ENCODE measurements around the gene PTDSS2.

PTDSS2 gene

DNA sequence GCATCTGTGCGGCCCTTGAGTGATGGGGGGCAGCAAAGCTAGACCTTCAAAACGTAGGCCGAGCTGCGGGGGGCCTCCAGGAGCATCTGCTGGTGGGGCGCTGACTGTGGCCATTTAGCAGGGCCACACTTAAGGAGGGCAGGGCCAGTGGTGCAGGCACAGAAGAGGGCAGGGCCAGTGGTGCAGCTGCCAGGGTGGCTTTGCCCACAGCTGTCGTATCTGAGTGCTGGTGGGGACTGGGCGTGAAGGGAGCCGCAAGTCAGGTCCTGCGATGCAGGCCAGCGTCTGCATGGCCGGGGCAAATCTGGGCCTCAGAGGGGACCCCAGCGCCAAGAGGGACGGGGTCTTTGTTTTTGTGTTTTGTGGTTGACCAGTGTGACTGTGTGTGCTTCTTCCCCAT is 29.2 kb downstream of the PTDSS2 start:
- in situ Hi-C loops (cut with MboI; ENCODE audit: low pct_unique_long_range_greater_than_20kb, low sequenced_read_pairs) = no loop called here
- DNase-seq = no peak

DNA sequence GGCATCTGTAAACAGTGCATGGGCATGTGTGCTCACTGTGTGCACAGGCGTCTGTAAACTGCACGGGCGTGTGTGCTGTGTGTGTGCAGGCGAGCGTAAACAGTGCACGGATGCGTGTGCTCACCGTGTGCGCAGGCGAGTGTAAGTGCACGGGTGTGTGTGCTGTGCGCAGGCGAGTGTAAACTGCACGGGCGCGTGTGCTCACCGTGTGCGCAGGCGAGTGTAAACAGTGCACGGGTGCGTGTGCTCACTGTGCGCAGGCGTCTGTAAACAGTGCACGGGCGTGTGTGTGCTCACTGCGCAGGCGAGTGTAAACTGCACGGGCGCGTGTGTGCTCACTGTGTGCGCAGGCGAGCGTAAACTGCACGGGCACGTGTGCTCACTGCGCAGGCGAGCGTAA is 34.5 kb downstream of the PTDSS2 start:
- no peak for DNase-seq
- in situ Hi-C loops (cut with MboI; ENCODE audit: low pct_unique_long_range_greater_than_20kb, low sequenced_read_pairs) = no loop called here

DNA sequence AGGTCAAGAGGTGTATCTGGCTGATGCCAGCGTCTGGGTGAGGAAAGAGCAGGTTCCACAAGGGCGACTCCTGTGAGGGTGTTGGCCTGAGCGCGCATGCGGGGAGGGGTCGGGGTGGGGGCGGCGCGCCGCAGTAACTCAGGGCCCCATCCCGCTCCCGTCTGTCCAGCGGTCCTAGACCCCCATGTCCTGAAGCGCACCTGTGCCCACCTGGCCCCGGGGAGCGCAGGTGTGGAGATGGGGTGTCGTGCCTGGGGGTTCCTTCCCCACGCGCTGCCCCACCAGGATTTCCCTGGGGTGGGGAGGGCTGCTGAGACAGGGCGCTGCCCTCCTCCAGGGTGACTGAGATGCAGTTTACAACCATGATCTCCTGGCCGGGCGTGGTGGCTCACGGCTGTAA is 36.1 kb downstream of the PTDSS2 start:
- in situ Hi-C loops (cut with MboI; ENCODE audit: low pct_unique_long_range_greater_than_20kb, low sequenced_read_pairs) = no loop called here
- DNase-seq = no peak

DNA sequence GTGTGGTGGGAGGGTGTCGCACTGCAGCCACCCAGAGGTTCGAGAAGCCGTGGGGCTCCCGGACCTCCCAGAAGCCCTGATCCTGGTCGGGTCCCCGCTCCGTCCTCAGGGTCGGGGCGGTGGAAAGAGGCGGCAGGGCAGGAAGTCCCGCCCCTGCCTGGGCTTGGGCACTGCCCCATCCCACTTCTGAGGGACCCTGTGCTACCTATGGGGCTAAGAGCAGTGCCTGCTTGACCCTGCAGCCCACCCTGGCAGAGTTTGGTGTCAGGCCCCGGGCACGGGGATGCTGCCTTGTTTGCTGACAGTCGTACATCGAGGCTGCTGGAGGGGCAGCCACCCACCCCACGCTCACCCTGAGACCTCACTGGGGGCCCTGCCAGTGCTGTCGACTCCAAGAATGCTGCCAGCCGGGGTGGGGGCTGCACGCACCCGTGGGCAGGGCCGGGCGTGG is 37.5 kb downstream of the PTDSS2 start:
- DNase-seq = no peak
- in situ Hi-C loops (cut with MboI; ENCODE audit: low pct_unique_long_range_greater_than_20kb, low sequenced_read_pairs) = no loop called here

DNA sequence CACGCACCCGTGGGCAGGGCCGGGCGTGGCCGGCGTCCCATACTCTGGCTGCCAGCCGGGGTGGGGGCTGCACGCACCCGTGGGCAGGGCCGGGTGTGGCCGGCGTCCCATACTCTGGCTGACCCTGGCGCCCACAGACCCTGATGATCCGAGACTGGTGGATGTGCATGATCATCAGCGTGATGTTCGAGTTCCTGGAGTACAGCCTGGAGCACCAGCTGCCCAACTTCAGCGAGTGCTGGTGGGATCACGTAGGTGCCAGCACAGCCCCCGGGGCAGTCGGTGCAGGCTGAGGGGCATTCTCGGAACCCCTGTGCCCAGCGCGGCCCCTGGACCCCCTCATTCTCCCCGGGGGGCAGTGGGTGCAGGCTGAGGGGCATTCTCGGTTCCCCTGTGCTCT is 38.0 kb downstream of the PTDSS2 start:
- in situ Hi-C loops (cut with MboI; ENCODE audit: low pct_unique_long_range_greater_than_20kb, low sequenced_read_pairs) = no loop called here
- no peak for DNase-seq

DNA sequence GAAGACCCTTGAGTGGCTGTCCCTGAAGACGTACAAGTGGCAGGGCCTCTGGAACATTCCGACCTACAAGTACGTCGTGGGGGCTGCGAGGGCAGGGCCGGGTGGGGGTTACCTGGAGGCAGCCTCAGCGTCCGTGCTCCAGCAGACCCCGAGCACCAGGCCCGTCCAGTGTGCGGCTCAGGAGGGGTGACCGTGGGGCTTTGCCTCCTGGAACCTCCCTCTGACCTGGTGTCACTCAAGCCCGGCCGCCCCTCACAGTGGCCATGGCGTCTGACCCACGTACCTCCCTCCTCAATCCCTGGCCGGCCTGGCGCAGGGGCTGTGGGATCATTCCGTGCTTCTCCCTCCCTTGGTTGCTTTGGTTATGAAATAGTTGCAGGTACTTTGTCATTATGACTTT is 38.5 kb downstream of the PTDSS2 start:
- in situ Hi-C loops (cut with MboI; ENCODE audit: low pct_unique_long_range_greater_than_20kb, low sequenced_read_pairs) = no loop called here
- no peak for DNase-seq

DNA sequence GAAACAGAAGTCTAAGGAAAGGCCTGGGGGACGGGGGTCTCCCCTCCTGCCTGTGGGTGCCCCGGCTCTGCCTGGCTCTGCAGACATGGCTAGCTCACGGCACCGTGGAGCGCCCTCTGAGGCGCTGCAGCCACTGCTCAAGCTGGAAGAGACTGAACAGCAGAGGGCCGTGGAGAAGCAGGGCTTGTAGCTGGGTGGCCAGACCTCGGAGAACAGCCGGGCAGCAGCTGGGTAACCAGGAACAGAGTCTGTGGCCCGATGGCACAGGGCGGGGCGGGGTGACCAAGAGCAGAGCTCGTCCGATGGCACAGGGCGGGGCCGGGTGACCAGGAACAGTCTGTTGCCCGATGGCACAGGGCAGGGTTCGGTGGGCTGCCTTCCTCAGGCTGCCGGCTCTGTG is 38.9 kb downstream of the PTDSS2 start:
- DNase-seq = no peak
- in situ Hi-C loops (cut with MboI; ENCODE audit: low pct_unique_long_range_greater_than_20kb, low sequenced_read_pairs) = no loop called here

DNA sequence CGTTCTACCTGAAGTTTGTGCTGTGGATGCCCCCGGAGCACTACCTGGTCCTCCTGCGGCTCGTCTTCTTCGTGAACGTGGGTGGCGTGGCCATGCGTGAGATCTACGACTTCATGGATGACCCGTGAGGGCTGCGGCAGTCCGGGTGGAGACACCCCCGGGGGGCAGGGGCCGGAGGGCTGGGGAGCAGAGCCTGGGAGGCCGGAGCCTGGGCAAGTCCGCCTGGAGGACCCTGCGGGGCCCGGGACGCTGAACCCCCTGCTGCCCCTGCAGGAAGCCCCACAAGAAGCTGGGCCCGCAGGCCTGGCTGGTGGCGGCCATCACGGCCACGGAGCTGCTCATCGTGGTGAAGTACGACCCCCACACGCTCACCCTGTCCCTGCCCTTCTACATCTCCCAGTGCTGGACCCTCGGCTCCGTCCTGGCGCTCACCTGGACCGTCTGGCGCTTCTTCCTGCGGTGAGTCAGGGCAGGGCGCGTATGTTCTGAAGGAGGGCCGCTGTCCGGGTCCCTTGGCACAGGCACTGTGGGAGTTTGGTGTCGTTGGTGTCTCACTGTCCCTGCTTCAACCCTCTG is 39.6 kb downstream of the PTDSS2 start:
- in situ Hi-C loops (cut with MboI; ENCODE audit: low pct_unique_long_range_greater_than_20kb, low sequenced_read_pairs) = no loop called here
- DNase-seq = no peak

DNA sequence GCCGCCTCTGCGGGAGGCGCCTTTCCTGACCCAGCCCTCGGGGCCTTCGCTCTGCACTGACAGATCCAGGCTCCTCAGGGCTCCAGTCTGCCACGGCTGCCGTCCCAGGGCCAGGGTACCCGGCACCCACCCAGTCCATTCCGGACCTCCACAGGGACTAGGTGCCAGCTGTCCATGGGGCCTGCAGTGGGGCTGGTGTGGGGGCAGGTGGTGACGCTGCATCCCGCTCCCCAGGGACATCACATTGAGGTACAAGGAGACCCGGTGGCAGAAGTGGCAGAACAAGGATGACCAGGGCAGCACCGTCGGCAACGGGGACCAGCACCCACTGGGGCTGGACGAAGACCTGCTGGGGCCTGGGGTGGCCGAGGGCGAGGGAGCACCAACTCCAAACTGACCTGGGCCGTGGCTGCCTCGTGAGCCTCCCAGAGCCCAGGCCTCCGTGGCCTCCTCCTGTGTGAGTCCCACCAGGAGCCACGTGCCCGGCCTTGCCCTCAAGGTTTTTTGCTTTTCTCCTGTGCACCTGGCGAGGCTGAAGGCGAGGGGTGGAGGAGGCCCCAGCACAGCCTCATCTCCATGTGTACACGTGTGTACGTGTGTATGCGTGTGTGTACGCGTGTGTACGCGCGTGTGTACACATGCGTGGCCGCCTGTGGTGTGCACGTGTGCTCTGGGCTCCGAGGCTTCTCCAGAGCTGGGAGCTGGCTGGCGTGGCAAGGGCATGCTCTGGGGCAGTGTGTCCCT is 40.3 kb downstream of the PTDSS2 start:
- in situ Hi-C loops (cut with MboI; ENCODE audit: low pct_unique_long_range_greater_than_20kb, low sequenced_read_pairs) = no loop called here
- DNase-seq = no peak

DNA sequence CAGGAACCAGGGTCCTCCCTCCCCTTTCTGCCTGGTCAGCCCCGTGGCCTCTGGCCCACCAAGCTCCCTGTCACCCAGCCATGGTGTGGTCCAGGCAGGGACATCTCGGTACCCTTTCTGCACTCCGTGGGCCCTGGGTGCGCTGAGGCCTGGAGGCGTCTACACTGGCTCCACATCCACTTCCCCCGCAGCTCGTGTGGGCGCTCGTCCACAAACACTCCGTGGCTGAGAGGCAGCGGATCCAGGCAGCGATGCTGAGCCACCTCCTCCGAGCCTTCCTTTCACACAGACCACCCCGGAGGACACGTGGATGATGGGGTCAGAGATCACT is 40.8 kb downstream of the PTDSS2 start:
- in situ Hi-C loops (cut with MboI; ENCODE audit: low pct_unique_long_range_greater_than_20kb, low sequenced_read_pairs) = no loop called here
- DNase-seq = no peak

DNA sequence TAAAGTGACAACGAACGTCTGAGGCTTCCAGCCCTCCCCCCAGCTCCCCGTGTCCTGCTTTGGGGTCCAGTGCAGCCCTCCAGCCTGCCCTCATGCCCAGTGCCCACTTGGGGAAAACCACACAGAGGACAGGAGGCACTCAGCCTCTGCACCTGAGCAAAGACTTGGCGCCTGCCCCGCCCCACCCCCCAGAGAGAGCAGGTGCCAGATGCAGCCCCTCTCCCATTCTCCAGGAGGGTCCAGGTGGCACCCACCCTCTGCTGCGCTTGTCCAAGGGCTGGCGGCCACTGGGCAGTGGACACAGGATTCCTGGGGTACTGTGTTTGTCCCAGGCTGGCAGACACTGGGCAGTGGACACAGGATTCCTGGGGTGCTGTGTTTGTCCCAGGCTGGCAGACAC is 41.3 kb downstream of the PTDSS2 start:
- in situ Hi-C loops (cut with MboI; ENCODE audit: low pct_unique_long_range_greater_than_20kb, low sequenced_read_pairs) = no loop called here
- DNase-seq = no peak

DNA sequence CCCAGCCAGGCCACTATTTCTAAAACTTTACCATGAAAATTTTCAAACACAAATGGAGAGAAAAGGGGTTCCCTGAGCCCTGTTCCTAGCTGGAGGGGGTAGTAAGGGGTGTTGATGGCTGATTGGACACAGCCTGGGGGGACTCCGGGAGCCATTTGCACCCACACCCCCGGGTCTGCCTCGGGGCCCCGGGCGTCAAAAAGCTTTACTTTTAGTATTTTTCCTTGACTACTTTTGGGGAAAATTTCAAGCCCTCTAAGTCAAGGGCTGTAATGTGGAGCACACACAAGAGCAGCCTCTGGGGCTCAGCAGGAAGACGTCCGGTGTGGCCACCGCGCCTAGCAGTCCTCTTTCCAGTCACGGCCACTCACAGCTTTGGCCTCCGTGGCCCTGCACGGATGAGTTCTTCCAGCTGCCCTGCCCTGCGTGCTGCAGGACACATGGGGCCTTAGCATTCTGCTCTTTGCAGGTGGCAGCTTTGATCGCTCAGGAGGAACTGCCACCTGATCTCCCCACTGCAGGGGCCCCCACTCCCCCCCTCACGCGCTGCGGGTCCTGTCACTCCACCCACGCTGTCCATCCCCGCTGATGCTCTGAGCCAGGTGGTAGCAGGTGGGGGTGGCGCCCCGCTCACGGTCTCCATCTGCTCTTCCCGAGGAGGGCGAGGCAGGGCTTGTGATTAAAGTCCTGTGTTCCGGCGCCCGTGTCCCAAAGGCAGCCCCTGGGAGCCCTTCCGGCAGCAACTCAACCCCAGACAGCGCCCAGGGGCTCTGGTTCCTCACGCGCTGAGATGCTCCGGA is 42.5 kb downstream of the PTDSS2 start:
- no peak for DNase-seq

DNA sequence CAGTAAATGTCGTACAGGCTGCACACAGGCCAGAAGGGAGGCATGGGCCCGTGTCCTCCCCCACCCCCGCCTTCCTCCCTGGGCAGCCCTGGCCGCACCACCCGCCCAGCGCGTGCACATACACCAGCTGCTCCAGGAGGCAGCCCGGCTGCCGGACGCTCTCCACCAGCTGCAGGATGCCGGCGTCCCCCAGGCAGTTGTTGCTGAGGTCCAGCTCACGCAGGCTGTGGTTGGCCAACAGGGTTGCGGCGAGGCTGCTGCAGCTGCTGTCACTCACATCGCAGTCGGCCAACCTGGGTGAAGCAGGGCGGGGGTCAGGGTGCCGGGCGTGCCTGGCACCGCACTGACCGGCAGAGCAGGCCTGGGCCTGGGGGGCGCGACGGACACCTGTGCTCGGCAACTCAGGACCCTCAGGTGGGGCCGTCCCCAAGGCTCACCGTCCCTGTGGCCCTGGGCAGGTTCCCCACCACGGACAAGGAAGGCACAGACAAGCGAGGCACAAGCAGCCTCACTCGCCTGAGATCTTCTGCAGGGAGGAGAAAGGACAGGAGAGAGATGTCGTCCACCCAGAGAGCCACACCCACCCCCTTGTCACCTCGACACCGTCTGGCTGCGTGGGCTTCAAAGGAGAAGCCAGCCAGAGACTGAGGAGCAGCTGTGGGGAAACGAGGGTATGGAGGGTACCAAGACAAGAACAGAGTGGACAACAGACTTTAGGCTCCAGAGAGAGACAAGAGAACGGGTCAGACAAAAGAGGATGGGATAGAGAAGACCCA is 44.9 kb downstream of the PTDSS2 start:
- in situ Hi-C loops (cut with MboI; ENCODE audit: low pct_unique_long_range_greater_than_20kb, low sequenced_read_pairs) = no loop called here
- DNase-seq = no peak

More for the DNA sequence above, 42.5 kb downstream of the PTDSS2 start:
- in situ Hi-C loops (cut with MboI; ENCODE audit: low pct_unique_long_range_greater_than_20kb, low sequenced_read_pairs) = no loop called here

DNA sequence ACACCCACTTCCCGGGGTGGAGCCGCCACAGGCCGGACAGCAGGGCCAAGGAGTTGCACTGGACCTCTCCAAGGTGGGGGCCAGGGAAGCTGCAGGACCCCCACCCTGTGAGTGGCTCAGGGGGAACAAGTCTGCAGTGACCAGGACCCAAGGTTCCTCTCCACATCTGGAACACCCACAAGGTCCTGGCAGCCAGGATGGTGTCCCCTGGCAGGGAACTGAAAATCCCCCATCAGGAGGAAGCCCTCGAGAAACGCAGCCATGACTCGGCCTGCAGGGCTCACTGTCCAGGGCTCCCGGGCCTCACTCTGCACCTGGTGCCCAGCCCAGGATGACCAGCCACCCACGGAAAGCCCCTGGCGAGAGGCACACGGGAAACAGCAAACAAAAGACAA is 45.5 kb downstream of the PTDSS2 start:
- in situ Hi-C loops (cut with MboI; ENCODE audit: low pct_unique_long_range_greater_than_20kb, low sequenced_read_pairs) = no loop called here
- no peak for DNase-seq

DNA sequence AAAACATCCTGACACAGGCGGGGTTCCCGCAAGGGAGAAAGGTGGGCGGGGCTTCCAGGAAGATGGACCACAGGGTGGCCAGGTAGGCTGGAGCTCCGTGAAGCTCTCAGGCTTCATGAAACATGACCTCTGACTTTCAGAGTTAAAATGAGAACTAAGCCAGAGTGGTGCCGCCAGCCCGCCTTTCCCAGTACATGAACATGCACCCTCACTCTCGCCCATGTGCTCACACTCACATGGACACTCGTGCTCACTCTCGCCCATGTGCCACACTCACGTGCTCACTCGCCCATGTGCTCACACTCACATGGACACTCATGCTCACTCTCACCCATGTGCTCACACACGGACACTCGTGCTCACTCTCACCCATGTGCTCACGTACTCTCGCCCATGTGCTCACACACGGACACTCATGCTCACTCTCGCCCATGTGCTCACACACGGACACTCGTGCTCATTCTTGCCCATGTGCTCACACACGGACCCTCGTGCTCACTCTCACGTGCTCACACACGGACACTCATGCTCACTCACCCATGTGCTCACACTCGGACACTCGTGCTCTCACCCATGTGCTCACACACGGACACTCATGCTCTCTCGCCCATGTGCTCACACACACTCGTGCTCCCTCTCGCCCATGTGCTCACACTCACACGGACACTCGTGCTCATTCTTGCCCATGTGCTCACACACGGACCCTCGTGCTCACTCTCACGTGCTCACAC is 46.9 kb downstream of the PTDSS2 start:
- in situ Hi-C loops (cut with MboI; ENCODE audit: low pct_unique_long_range_greater_than_20kb, low sequenced_read_pairs) = no loop called here
- DNase-seq = no peak

DNA sequence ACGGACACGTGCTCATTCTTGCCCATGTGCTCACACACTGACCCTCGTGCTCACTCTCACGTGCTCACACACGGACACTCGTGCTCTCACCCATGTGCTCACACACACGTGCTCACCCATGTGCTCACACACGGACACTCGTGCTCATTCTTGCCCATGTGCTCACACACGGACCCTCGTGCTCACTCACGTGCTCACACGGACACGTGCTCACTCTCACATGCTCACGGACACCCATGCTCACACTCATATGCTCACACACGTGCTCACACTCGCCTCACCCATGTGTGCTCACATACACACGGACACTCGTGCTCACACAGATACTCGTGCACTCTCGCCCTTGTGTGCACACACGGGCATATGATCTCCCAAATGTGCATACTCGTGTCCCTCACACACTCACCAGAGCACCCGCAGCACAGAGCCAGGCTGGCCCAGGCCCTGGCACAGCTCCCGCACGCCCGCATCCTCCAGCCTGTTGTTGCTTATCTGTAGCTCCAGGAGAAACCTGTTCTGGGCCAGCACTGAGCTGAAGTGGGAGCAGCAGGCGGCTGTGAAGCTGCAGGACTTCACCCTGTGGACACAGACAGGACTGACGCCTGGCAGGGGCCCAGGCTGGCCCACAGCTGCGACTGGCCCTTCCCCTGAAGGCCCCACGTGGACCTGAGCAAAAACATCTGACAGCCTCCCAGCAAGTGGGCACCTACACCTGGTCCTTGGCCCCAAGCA is 47.7 kb downstream of the PTDSS2 start:
- in situ Hi-C loops (cut with MboI; ENCODE audit: low pct_unique_long_range_greater_than_20kb, low sequenced_read_pairs) = no loop called here
- no peak for DNase-seq

DNA sequence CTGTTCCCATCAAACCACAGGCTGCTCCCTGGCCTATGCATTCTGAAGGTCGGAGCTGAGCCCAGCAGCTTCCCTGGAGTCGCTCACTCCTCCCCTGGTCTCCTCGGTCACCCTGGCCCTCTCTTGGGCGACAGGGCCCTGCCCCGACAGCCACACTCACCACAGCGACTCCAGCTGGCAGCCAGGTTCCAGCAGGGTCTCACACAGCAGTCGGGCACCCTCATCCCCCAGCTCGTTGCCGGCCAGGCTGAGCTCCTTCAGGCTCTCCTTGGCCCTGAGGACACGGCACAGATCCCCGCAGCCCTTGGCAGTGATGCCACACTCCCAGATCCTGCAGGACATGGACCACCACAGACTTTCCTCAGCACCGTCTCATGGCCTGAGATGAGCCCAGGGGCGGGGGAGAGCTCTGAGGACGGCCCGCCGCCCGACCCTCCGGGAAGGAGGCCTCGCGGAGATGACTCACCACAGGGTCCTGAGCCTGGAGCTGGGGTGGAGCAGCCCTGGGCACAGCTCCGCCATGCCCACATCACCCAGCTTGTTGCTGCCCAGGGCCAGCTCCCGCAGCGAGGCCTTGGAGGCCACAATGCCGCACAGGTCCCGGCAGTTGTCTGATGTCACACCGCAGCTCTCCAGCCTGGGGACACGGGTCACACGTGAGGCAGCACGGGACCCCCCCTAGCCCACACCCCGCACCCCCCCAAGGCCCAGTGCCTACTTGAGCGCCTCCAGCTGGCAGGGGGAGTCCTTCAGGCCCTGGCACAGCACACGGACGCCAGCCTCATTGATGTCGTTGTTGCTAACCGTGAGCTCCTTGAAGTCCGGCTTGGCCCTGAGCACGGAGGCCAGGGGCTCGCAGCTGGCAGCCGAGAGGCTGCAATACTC is 48.5 kb downstream of the PTDSS2 start:
- DNase-seq = no peak
- in situ Hi-C loops (cut with MboI; ENCODE audit: low pct_unique_long_range_greater_than_20kb, low sequenced_read_pairs) = no loop called here
